ENCODE results near the gene ARL15.

GRCh38 chr5:53970475-53970874 is 339.9 kb downstream of the ARL15 start:
- TF ChIP-seq, protein P1, sequence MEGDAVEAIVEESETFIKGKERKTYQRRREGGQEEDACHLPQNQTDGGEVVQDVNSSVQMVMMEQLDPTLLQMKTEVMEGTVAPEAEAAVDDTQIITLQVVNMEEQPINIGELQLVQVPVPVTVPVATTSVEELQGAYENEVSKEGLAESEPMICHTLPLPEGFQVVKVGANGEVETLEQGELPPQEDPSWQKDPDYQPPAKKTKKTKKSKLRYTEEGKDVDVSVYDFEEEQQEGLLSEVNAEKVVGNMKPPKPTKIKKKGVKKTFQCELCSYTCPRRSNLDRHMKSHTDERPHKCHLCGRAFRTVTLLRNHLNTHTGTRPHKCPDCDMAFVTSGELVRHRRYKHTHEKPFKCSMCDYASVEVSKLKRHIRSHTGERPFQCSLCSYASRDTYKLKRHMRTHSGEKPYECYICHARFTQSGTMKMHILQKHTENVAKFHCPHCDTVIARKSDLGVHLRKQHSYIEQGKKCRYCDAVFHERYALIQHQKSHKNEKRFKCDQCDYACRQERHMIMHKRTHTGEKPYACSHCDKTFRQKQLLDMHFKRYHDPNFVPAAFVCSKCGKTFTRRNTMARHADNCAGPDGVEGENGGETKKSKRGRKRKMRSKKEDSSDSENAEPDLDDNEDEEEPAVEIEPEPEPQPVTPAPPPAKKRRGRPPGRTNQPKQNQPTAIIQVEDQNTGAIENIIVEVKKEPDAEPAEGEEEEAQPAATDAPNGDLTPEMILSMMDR (conservative IDR thresholded peaks at IDR 0.05; ENCODE audit: low read depth, low read length), result no peak
- TF ChIP-seq EZH2 (IDR thresholded peaks at IDR 0.05; ENCODE audit: low read length, unreplicated experiment), result no peak

Measured in PC-3 (cell line).